ENCODE measurements around the gene PCBP3. TPM values are rescaled to one million over a fixed set of nuclear protein-coding genes. Genes with fewer than 3 reads are reported as not detected.
A peak's percentile ranks its signal among the peaks of the same experiment; 100 is the strongest.
"Not testable (repeated sequence)": the region's sequence is repeated elsewhere in the genome, so short reads cannot be mapped to it uniquely, and the experiment has no call there.

The PCBP3 gene
- total RNA-seq, 1 donor from 2014 or later: 7.6 TPM

- Mint-ChIP-seq H3K4me3 (ENCODE audit: unreplicated experiment) (peak overlapping the region; percentile 19), H3K27ac (ENCODE audit: unreplicated experiment) (peak overlapping the region; percentile 79), H3K9me3 (ENCODE audit: unreplicated experiment) (no peaks in the 10 kb centered on the region), H3K4me1 (ENCODE audit: unreplicated experiment) (peaks cover 58% of the 10 kb centered on the region), H3K36me3 (ENCODE audit: unreplicated experiment) (no peaks in the 10 kb centered on the region), H3K27me3 (ENCODE audit: unreplicated experiment) (peaks cover 8% of the 10 kb centered on the region)
- DNase-seq (ENCODE audit: extremely low spot score, unreplicated experiment): no peak
- TF ChIP-seq CTCF (IDR thresholded peaks at IDR 0.05): peak; percentile 16
Measured at GRCh38 chr21:45877821-45878469, 234.4 kb downstream of the PCBP3 start.

- H3K27ac Mint-ChIP-seq (ENCODE audit: unreplicated experiment): no peak overlapping the region
- H3K36me3 Mint-ChIP-seq (ENCODE audit: unreplicated experiment): no peaks in the 10 kb centered on the region
- no peaks in the 10 kb centered on the region for H3K9me3 Mint-ChIP-seq (ENCODE audit: unreplicated experiment)
Measured at GRCh38 chr21:45880097-45881068, 236.9 kb downstream of the PCBP3 start.

GRCh38 chr21:45882645-45883044 is 239.1 kb downstream of the PCBP3 start:
- Mint-ChIP-seq H3K27ac (ENCODE audit: unreplicated experiment) (no peak overlapping the region), H3K4me1 (ENCODE audit: unreplicated experiment) (peaks cover 25% of the 10 kb centered on the region), H3K36me3 (ENCODE audit: unreplicated experiment) (no peaks in the 10 kb centered on the region), H3K9me3 (ENCODE audit: unreplicated experiment) (no peaks in the 10 kb centered on the region), H3K27me3 (ENCODE audit: unreplicated experiment) (peaks cover 13% of the 10 kb centered on the region), H3K4me3 (ENCODE audit: unreplicated experiment) (no peak overlapping the region)
- no peak for DNase-seq (ENCODE audit: extremely low spot score, unreplicated experiment)
- TF ChIP-seq CTCF (IDR thresholded peaks at IDR 0.05): no peak

More at GRCh38 chr21:45880097-45881068, 236.9 kb downstream of the PCBP3 start:
- peak; percentile 68 for TF ChIP-seq CTCF (IDR thresholded peaks at IDR 0.05)
- Mint-ChIP-seq H3K4me1 (ENCODE audit: unreplicated experiment) (peaks cover 44% of the 10 kb centered on the region), H3K4me3 (ENCODE audit: unreplicated experiment) (no peak overlapping the region), H3K27me3 (ENCODE audit: unreplicated experiment) (peaks cover 10% of the 10 kb centered on the region)
- no peak for DNase-seq (ENCODE audit: extremely low spot score, unreplicated experiment)

- peaks cover 20% of the 10 kb centered on the region for H3K4me1 Mint-ChIP-seq (ENCODE audit: unreplicated experiment)
- TF ChIP-seq CTCF (IDR thresholded peaks at IDR 0.05): no peak
- no peaks in the 10 kb centered on the region for H3K9me3 Mint-ChIP-seq (ENCODE audit: unreplicated experiment)
- H3K4me3 Mint-ChIP-seq (ENCODE audit: unreplicated experiment): no peak overlapping the region
- DNase-seq (ENCODE audit: extremely low spot score, unreplicated experiment): no peak
- H3K36me3 Mint-ChIP-seq (ENCODE audit: unreplicated experiment): no peaks in the 10 kb centered on the region
- H3K27ac Mint-ChIP-seq (ENCODE audit: unreplicated experiment): no peak overlapping the region
- H3K27me3 Mint-ChIP-seq (ENCODE audit: unreplicated experiment): peaks cover 13% of the 10 kb centered on the region
Measured at GRCh38 chr21:45883090-45883489, 239.6 kb downstream of the PCBP3 start.

GRCh38 chr21:45885597-45885929 is 242.0 kb downstream of the PCBP3 start:
- Mint-ChIP-seq H3K36me3 (ENCODE audit: unreplicated experiment) (no peaks in the 10 kb centered on the region), H3K27ac (ENCODE audit: unreplicated experiment) (no peak overlapping the region), H3K4me1 (ENCODE audit: unreplicated experiment) (peaks cover 9% of the 10 kb centered on the region), H3K9me3 (ENCODE audit: unreplicated experiment) (no peaks in the 10 kb centered on the region), H3K4me3 (ENCODE audit: unreplicated experiment) (no peak overlapping the region), H3K27me3 (ENCODE audit: unreplicated experiment) (peaks cover 28% of the 10 kb centered on the region)
- no peak for DNase-seq (ENCODE audit: extremely low spot score, unreplicated experiment)
- no peak for TF ChIP-seq CTCF (IDR thresholded peaks at IDR 0.05)

- H3K36me3 Mint-ChIP-seq (ENCODE audit: unreplicated experiment); H3K27ac Mint-ChIP-seq (ENCODE audit: unreplicated experiment); H3K4me1 Mint-ChIP-seq (ENCODE audit: unreplicated experiment); H3K4me3 Mint-ChIP-seq (ENCODE audit: unreplicated experiment); H3K9me3 Mint-ChIP-seq (ENCODE audit: unreplicated experiment); DNase-seq (ENCODE audit: extremely low spot score, unreplicated experiment): not testable (repeated sequence)
- peaks cover 32% of the 10 kb centered on the region for H3K27me3 Mint-ChIP-seq (ENCODE audit: unreplicated experiment)
Measured at GRCh38 chr21:45885930-45886601, 242.5 kb downstream of the PCBP3 start.
